Neuronal stem cell (in vitro differentiated cells): ENCODE results near the gene ZNF518A.

ENCODE experiments used
- DNase-seq: peaks from one replicate; pipeline ENCODE4 v3.0.0-alpha.2; 2013; ENCODE audit warnings: low spot score
- H2AFZ ChIP-seq: one replicate; pipeline ENCODE4 v1.6.1; 2013; ENCODE audit warnings: mild to moderate bottlenecking, low read length, inconsistent platforms
- H2AK5ac ChIP-seq: 2 replicates; pipeline ENCODE4 v1.6.1; 2013; ENCODE audit warnings: low read depth, mild to moderate bottlenecking, inconsistent platforms, low read length, moderate library complexity, mixed read lengths
- H2BK120ac ChIP-seq: 2 replicates; pipeline ENCODE4 v1.6.1; 2013; ENCODE audit warnings: low read depth, mild to moderate bottlenecking, inconsistent platforms, low read length, moderate library complexity, mixed read lengths
- H2BK12ac ChIP-seq: one replicate; pipeline ENCODE4 v1.6.1; 2013; ENCODE audit warnings: low read length, inconsistent platforms
- H2BK15ac ChIP-seq: 2 replicates; pipeline ENCODE4 v1.6.1; 2013; ENCODE audit warnings: mild to moderate bottlenecking, low read length, inconsistent platforms, mixed read lengths
- H2BK5ac ChIP-seq: one replicate; pipeline ENCODE4 v1.6.1; 2013; ENCODE audit warnings: inconsistent platforms, mild to moderate bottlenecking, low read length, moderate library complexity
- H3K14ac ChIP-seq: one replicate; pipeline ENCODE4 v1.6.1; 2013; ENCODE audit warnings: low read length, inconsistent platforms
- H3K18ac ChIP-seq: 2 replicates; pipeline ENCODE4 v1.6.1; 2013; ENCODE audit warnings: low read length, inconsistent platforms
- H3K23ac ChIP-seq: 2 replicates; pipeline ENCODE4 v1.6.1; 2013; ENCODE audit warnings: low read depth, mild to moderate bottlenecking, mixed read lengths, low read length, inconsistent platforms; ENCODE audit not compliant: poor library complexity
- H3K27ac ChIP-seq: replicated peaks from 3 replicates; pipeline ENCODE4 v1.5.1; 2013; ENCODE audit warnings: low read length, inconsistent platforms
- H3K27me3 ChIP-seq, 3 experiments: 2 replicates each; pipeline ENCODE4 v1.6.1; 2013; ENCODE audit warnings: low read length in 3 of 3, mild to moderate bottlenecking in 2 of 3, inconsistent platforms in 1 of 3, low read depth in 1 of 3, mixed read lengths in 1 of 3, moderate library complexity in 1 of 3; ENCODE audit not compliant: control insufficient read depth in 3 of 3, insufficient read depth in 3 of 3
- H3K36me3 ChIP-seq, 2 donors: replicated peaks in 1 of 2; 2 replicates each; pipeline ENCODE4 v1.6.1; 2013; ENCODE audit warnings: low read length in 2 of 2; ENCODE audit not compliant: control insufficient read depth in 2 of 2, insufficient read depth in 2 of 2
- H3K4ac ChIP-seq: 2 replicates; pipeline ENCODE4 v1.6.1; 2013; ENCODE audit warnings: inconsistent platforms, mild to moderate bottlenecking, low read length, moderate library complexity
- H3K4me1 ChIP-seq, 2 donors: 1 replicate in 1 of 2; 2 replicates in 1 of 2; pipeline ENCODE4 v1.6.1; 2013; ENCODE audit warnings: low read length in 2 of 2, low read depth in 1 of 2; ENCODE audit not compliant: control insufficient read depth in 2 of 2, insufficient read depth in 1 of 2
- H3K4me2 ChIP-seq: one replicate; pipeline ENCODE4 v1.6.1; 2013; ENCODE audit warnings: mild to moderate bottlenecking, low read length, inconsistent platforms; ENCODE audit not compliant: insufficient read depth, poor library complexity, severe bottlenecking
- H3K4me3 ChIP-seq, 2 donors: 2 replicates each; pipeline ENCODE4 v1.5.1; 2013; ENCODE audit warnings: low read length in 2 of 2, mild to moderate bottlenecking in 2 of 2, inconsistent platforms in 1 of 2, moderate library complexity in 1 of 2
- H3K79me1 ChIP-seq: one replicate; pipeline ENCODE4 v1.6.1; 2013; ENCODE audit warnings: low read depth, mild to moderate bottlenecking, inconsistent platforms, low read length, moderate library complexity
- H3K9ac ChIP-seq: one replicate; pipeline ENCODE4 v1.6.1; 2013; ENCODE audit warnings: mild to moderate bottlenecking, low read depth, low read length, inconsistent platforms; ENCODE audit not compliant: poor library complexity
- H3K9me3 ChIP-seq, 2 donors: replicated peaks in 1 of 2; 2 replicates each; pipeline versions ENCODE3 to v1.6.1; 2013; ENCODE audit warnings: low read length in 2 of 2, mild to moderate bottlenecking in 2 of 2, inconsistent platforms in 1 of 2, low read depth in 1 of 2, mixed read lengths in 1 of 2, moderate library complexity in 1 of 2; ENCODE audit not compliant: control insufficient read depth in 2 of 2, insufficient read depth in 1 of 2
- H4K8ac ChIP-seq: one replicate; pipeline ENCODE4 v1.6.1; 2013; ENCODE audit warnings: low read depth, mild to moderate bottlenecking, inconsistent platforms, low read length, moderate library complexity
- H4K91ac ChIP-seq: one replicate; pipeline ENCODE4 v1.6.1; 2013; ENCODE audit warnings: low read length, low read depth, mild to moderate bottlenecking, inconsistent platforms; ENCODE audit not compliant: poor library complexity
- WGBS, 2 donors: extraction: QIAGEN DNeasy Blood & Tissue Kit; methylation state at CpG; one replicate each; pipeline ENCODE4 v1.1.7; 2013; ENCODE audit warnings: missing lambda C conversion rate in 2 of 2, mixed read lengths in 1 of 2; ENCODE audit not compliant: insufficient read length in 2 of 2, insufficient replicate concordance in 1 of 2; ENCODE audit errors: extremely low coverage in 2 of 2; 5-methylcytosine and 5-hydroxymethylcytosine counted together

The ZNF518A gene

DNA sequence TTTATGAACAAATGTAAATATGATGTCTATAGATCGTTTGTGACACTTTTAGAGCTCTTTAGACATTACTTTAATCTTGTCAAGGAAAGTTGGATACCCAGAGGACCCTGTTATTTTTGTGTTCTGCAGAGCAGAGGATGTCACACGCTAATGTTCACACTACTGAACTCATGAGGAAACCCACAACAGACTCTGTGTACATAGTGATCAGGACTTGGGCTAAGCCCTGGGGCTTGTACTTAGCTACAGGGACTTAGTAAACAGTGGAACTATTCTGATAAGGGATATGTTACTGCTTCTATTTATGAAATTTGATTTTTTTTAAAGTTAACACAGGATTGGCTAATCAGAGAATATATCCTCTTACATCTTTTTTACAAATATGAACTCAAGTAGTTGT is 36.1 kb upstream of the ZNF518A start:
- no CpG with 5 or more reads among the region's 2 CpGs for WGBS, 2 donors
- Histone ChIP-seq H4K91ac (no peak overlapping the region), H3K27me3 (peaks cover 0 to 29% (median 0%) of the 10 kb centered on the region in 3 experiments), H3K9me3 (no peaks in the 10 kb centered on the region), H2AFZ (no peak overlapping the region), H2BK12ac (no peak overlapping the region), H3K23ac (no peak overlapping the region), H2BK120ac (no peak overlapping the region), H2BK15ac (no peak overlapping the region), H3K18ac (no peak overlapping the region), H3K4me3 (no peak overlapping the region), H3K14ac (no peak overlapping the region), H2BK5ac (no peak overlapping the region), H3K9ac (no peak overlapping the region), H3K79me1 (no peaks in the 10 kb centered on the region), H2AK5ac (no peak overlapping the region), H3K4ac (no peak overlapping the region), H3K27ac (no peak overlapping the region), H4K8ac (no peak overlapping the region), H3K36me3 (no peaks in the 10 kb centered on the region), H3K4me1 (no peaks in the 10 kb centered on the region), H3K4me2 (no peak overlapping the region)
- no peak for DNase-seq

DNA sequence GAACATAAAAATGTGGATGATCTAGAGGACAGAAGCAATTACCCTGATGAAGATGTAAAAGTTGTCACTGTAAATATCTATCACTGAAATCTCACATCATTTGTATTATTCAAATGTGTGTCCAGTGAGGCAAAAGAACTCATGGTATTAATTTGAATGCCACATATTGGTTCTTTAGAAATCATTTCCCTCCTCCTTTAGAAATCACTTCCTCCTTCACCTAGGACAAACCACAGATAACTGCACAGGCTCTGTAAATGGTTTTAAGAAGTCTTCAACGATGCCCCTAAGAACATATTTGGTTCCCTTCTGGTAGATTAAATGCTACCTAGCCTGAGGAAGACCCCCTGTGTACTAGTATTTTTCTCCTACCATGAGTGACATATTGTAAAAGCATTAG is 33.1 kb upstream of the ZNF518A start:
- Histone ChIP-seq H3K14ac (no peak overlapping the region), H3K9me3 (no peaks in the 10 kb centered on the region), H2BK15ac (no peak overlapping the region), H3K18ac (no peak overlapping the region), H2AFZ (no peak overlapping the region), H3K4me1 (no peaks in the 10 kb centered on the region), H3K4ac (no peak overlapping the region), H2AK5ac (no peak overlapping the region), H2BK120ac (no peak overlapping the region), H3K36me3 (no peaks in the 10 kb centered on the region), H4K91ac (no peak overlapping the region), H2BK5ac (no peak overlapping the region), H3K79me1 (no peaks in the 10 kb centered on the region), H3K27me3 (peaks cover 0 to 26% (median 0%) of the 10 kb centered on the region in 3 experiments), H2BK12ac (no peak overlapping the region), H3K4me2 (no peak overlapping the region), H4K8ac (no peak overlapping the region), H3K27ac (no peak overlapping the region), H3K9ac (no peak overlapping the region), H3K4me3 (no peak overlapping the region), H3K23ac (no peak overlapping the region)
- DNase-seq, result no peak
- no CpG with 5 or more reads among the region's 1 CpG for WGBS, 2 donors

DNA sequence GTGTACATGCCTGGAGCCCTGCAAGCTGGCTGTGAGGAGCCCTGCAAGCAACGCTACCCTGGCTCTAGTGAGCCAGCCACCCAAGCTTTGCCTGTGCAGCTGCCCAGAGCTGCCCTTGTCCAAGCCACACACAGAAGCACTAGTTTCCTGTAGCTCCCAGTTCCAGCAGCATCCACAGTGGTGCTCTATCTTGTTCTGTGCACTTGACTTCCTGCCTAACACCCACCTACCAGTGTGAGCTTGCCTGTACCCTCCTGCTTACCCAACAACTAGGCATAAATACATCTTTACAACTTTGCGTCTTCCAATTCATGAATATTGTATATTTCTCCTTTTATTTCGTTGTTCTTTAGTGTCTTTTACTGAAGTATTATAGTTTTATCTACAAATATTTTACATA is 32.2 kb upstream of the ZNF518A start:
- H2BK120ac ChIP-seq, result no peak overlapping the region
- H4K91ac ChIP-seq, result no peak overlapping the region
- H3K18ac ChIP-seq, result peak overlapping the region; percentile 16
- no peak overlapping the region for H4K8ac ChIP-seq
- no peak for DNase-seq
- no peak overlapping the region for H2AK5ac ChIP-seq
- no peaks in the 10 kb centered on the region for H3K79me1 ChIP-seq
- H3K27ac ChIP-seq, result no peak overlapping the region
- no peak overlapping the region for H2BK12ac ChIP-seq
- H2AFZ ChIP-seq, result no peak overlapping the region
- no peak overlapping the region for H3K9ac ChIP-seq
- H3K14ac ChIP-seq, result no peak overlapping the region
- no peak overlapping the region for H3K4ac ChIP-seq
- H2BK15ac ChIP-seq, result no peak overlapping the region
- H3K4me3 ChIP-seq, result no peak overlapping the region
- WGBS, 2 donors, result no CpG with 5 or more reads among the region's 3 CpGs
- no peak overlapping the region for H3K4me2 ChIP-seq
- no peaks in the 10 kb centered on the region for H3K4me1 ChIP-seq
- H3K9me3 ChIP-seq, result no peaks in the 10 kb centered on the region
- H3K36me3 ChIP-seq, result no peaks in the 10 kb centered on the region
- H3K27me3 ChIP-seq, result peaks cover 0 to 18% (median 0%) of the 10 kb centered on the region in 3 experiments
- no peak overlapping the region for H2BK5ac ChIP-seq
- no peak overlapping the region for H3K23ac ChIP-seq

DNA sequence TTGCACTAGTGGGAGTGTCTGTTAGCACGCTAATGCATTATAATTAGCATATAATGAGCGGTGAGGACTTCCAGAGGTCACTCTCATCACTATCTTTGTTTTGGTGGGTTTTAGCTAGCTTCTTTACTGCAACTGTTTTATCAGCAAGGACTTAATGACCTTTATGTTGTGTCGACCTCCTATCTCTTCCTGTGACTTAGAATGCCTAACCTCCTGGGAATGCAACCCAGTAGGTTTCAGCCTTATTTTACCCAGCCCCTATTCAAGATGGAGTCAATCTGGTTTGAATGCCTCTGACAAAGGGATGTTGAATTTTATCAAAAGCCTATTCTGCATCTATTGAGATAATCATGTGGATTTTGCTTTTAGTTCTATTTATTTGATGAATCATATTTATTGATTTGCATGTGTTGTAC is 22.5 kb upstream of the ZNF518A start:
- no CpG with 5 or more reads among the region's 3 CpGs for WGBS, 2 donors
- no peaks in the 10 kb centered on the region for H3K36me3 ChIP-seq
- H2BK120ac ChIP-seq, result no peak overlapping the region

More for the DNA sequence above, 22.5 kb upstream of the ZNF518A start:
- peaks cover 0 to 7% of the 10 kb centered on the region in 2 donors for H3K4me1 ChIP-seq
- no peak overlapping the region for H3K14ac ChIP-seq
- no peak overlapping the region for H3K27ac ChIP-seq
- H3K18ac ChIP-seq, result no peak overlapping the region
- no peak overlapping the region for H3K4ac ChIP-seq
- H3K9me3 ChIP-seq, result peaks cover 3 to 13% of the 10 kb centered on the region in 2 donors
- no peak for DNase-seq
- no peak overlapping the region for H4K8ac ChIP-seq
- H2BK15ac ChIP-seq, result no peak overlapping the region
- no peak overlapping the region for H3K4me3 ChIP-seq
- no peak overlapping the region for H2BK5ac ChIP-seq
- H3K27me3 ChIP-seq, result no peaks in the 10 kb centered on the region
- H3K23ac ChIP-seq, result no peak overlapping the region
- H2AFZ ChIP-seq, result peak overlapping the region; percentile 42
- no peak overlapping the region for H2AK5ac ChIP-seq
- no peak overlapping the region for H2BK12ac ChIP-seq
- no peaks in the 10 kb centered on the region for H3K79me1 ChIP-seq
- H3K4me2 ChIP-seq, result no peak overlapping the region
- H3K9ac ChIP-seq, result no peak overlapping the region
- no peak overlapping the region for H4K91ac ChIP-seq
